Lower lobe of right lung (tissue), 2 donors: ENCODE measurements around the gene ZNF214. TPM values are rescaled to one million over a fixed set of nuclear protein-coding genes. Genes with fewer than 3 reads are reported as not detected.

Experiments
- ATAC-seq, 2 donors: fragments of 200-7000 bp; cut with Tn5 transposase; one replicate each; pipeline ENCODE4 v1.9.1; 2020 to 2022; ENCODE audit warnings: mild to moderate bottlenecking in 2 of 2, moderate library complexity in 2 of 2
- DNase-seq: peaks from one replicate; pipeline ENCODE4 v3.0.0-alpha.2; 2020
- H3K27ac ChIP-seq: fragments of 200-600 bp; one replicate; pipeline ENCODE4 v1.8.0; 2022
- H3K27me3 ChIP-seq: fragments of 200-600 bp; one replicate; pipeline ENCODE4 v1.8.0; 2022; ENCODE audit warnings: low read depth
- H3K36me3 ChIP-seq: fragments of 200-600 bp; one replicate; pipeline ENCODE4 v1.8.0; 2022; ENCODE audit warnings: mild to moderate bottlenecking
- H3K4me1 ChIP-seq: fragments of 200-600 bp; one replicate; pipeline ENCODE4 v1.8.0; 2022
- H3K4me3 ChIP-seq: fragments of 200-600 bp; one replicate; pipeline ENCODE4 v1.8.0; 2022; ENCODE audit warnings: mild to moderate bottlenecking
- H3K9me3 ChIP-seq: fragments of 200-600 bp; one replicate; pipeline ENCODE4 v1.8.0; 2022
- intact Hi-C: fragments of 100-400 bp; cut with DNase I; formaldehyde crosslinking; loops from one replicate; pipeline ENCODE4 v1.11.0; 2022
- total RNA-seq: library from RNA; stranded (reverse); fragmentation: NEBNext Ultra II Directional; extraction: Animal tissue kit (Norgen Biotek cat#: 25700); gene quantifications from one replicate; pipeline ENCODE4 v1.2.1, GENCODE V29; 2021
- TF ChIP-seq, protein P1 (sequence below): fragments of 200-600 bp; IDR thresholded peaks from one replicate; pipeline ENCODE4 v1.8.0; 2022; ENCODE audit warnings: antibody characterized with exemption, mild to moderate bottlenecking
- donor health status: DM: no; HTN: yes; CAD: no; lungs with severe emphysema.

ZNF214 gene
- total RNA-seq, 1 donor from 2014 or later = 3.3 TPM

DNA sequence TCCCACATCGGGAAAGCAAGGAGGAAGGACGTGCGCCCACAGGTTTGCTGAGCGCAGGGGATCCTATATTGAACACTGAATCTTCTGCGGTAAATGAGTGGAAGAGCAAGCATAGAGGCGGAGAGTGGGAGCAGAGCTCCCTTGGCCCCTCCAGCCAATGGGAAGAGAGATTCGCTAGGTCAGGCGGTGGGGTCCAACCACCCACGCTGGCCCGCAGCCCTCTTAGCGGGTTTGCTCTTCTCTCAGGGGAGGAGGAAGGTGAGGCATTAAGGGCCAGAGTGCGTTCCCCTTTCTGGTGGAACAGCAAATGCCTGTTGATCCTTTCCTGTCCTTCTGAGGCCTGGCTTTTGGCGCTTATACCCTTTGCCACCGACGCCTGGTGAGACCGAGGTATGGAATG, 10.7 kb upstream of the ZNF214 start:
- Histone ChIP-seq H3K36me3 (no peaks in the 10 kb centered on the region), H3K4me3 (no peak overlapping the region), H3K27me3 (no peaks in the 10 kb centered on the region), H3K27ac (no peak overlapping the region), H3K4me1 (no peaks in the 10 kb centered on the region), H3K9me3 (no peaks in the 10 kb centered on the region)
- ATAC-seq (no peak), DNase-seq (no peak)
- TF ChIP-seq, protein P1, sequence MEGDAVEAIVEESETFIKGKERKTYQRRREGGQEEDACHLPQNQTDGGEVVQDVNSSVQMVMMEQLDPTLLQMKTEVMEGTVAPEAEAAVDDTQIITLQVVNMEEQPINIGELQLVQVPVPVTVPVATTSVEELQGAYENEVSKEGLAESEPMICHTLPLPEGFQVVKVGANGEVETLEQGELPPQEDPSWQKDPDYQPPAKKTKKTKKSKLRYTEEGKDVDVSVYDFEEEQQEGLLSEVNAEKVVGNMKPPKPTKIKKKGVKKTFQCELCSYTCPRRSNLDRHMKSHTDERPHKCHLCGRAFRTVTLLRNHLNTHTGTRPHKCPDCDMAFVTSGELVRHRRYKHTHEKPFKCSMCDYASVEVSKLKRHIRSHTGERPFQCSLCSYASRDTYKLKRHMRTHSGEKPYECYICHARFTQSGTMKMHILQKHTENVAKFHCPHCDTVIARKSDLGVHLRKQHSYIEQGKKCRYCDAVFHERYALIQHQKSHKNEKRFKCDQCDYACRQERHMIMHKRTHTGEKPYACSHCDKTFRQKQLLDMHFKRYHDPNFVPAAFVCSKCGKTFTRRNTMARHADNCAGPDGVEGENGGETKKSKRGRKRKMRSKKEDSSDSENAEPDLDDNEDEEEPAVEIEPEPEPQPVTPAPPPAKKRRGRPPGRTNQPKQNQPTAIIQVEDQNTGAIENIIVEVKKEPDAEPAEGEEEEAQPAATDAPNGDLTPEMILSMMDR = no peak
- intact Hi-C loops = no loop called here

- no peaks in the 10 kb centered on the region for H3K9me3 ChIP-seq
- intact Hi-C loops = no loop called here
Observed at GRCh38 chr11:7028141-7028540, 8.0 kb upstream of the ZNF214 start.

DNA sequence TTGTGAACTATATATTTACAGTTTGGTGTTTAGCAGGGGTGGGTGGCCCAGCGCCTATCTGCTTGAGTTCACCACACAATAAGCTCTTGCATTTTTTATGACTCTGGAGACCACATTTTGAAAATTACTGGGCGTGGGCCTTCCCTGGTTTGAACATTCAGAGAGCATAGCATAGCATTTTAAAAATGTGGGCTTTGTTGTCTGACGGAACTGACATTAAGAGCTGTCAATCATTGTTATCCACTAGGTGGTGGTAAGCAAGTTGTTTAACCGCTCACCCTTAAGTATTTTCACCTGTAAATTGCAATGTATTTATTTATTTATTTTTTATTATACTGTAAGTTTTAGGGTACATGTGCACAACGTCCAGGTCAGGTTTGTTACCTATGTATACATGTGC, 1.2 kb upstream of the ZNF214 start:
- Histone ChIP-seq H3K27ac (no peak overlapping the region), H3K4me3 (no peak overlapping the region), H3K9me3 (no peaks in the 10 kb centered on the region), H3K27me3 (no peaks in the 10 kb centered on the region), H3K4me1 (peaks cover 12% of the 10 kb centered on the region), H3K36me3 (no peaks in the 10 kb centered on the region)
- DNase-seq (no peak), ATAC-seq (no peak)
- TF ChIP-seq, protein P1 = no peak
- intact Hi-C loops = no loop called here

More at GRCh38 chr11:7028141-7028540, 8.0 kb upstream of the ZNF214 start:
- Histone ChIP-seq H3K4me3 (no peak overlapping the region), H3K27ac (no peak overlapping the region), H3K27me3 (no peaks in the 10 kb centered on the region), H3K36me3 (no peaks in the 10 kb centered on the region), H3K4me1 (no peaks in the 10 kb centered on the region)
- TF ChIP-seq, protein P1 = no peak
- no peak for ATAC-seq
- no peak for DNase-seq

DNA sequence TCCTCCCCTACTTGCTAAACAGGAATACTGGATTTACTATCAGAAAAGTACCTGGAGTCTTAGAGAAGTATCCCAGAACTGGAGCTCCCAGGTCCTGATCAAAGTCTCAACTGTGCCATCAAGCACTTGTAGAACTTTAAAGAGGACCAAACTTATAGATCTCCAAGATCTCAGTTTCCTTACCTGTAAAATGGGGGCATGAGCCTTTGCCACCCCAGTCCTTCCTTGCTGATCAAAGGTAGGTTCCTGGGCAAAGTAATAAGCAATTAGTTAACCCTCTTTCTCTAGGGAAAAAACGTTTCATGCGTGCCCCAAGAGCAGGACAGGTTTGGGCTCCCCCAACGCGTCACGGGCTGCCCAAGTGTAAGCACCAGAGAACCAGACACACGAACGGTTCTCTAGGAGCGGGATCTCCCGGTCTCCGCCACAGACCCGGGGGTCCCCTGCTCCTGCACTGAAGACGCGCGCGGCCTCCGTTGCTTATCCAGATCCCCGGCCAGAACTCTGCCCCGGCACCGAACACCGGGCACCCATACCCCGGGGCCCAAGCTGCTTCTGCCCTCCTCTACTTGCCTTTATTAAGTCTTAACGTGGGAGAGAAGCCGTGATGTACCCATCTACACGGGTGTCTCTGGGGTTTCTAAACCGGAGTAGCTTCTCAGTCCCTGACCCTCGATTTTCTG, 505 bp downstream of the ZNF214 start:
- intact Hi-C loops = no loop called here
- H3K9me3 ChIP-seq = no peaks in the 10 kb centered on the region
- peak; percentile 53 to 61 for ATAC-seq
- TF ChIP-seq, protein P1 = no peak
- H3K27ac ChIP-seq = peak overlapping the region; percentile 77
- H3K36me3 ChIP-seq = no peaks in the 10 kb centered on the region
- H3K4me3 ChIP-seq = peak overlapping the region; percentile 69
- H3K4me1 ChIP-seq = peaks cover 12% of the 10 kb centered on the region
- H3K27me3 ChIP-seq = no peaks in the 10 kb centered on the region
- peak; percentile 51 for DNase-seq

GRCh38 chr11:7016011-7016410, 4.1 kb downstream of the ZNF214 start:
- no peak for ATAC-seq
- H3K4me3 ChIP-seq = no peak overlapping the region
- peaks cover 9% of the 10 kb centered on the region for H3K4me1 ChIP-seq
- H3K27me3 ChIP-seq = no peaks in the 10 kb centered on the region
- no peaks in the 10 kb centered on the region for H3K36me3 ChIP-seq
- intact Hi-C loops = no loop called here
- no peak for DNase-seq
- no peak overlapping the region for H3K27ac ChIP-seq
- H3K9me3 ChIP-seq = no peaks in the 10 kb centered on the region
- TF ChIP-seq, protein P1 = no peak
